Epithelial cell of prostate (primary cell): ENCODE results near the gene CLASP1.
"Not testable (repeated sequence)": the region's sequence is repeated elsewhere in the genome, so short reads cannot be mapped to it uniquely, and the experiment has no call there.

ENCODE experiments used
- DNase-seq: peaks from one replicate; pipeline ENCODE4 v3.0.0-alpha.2; 2011; ENCODE audit warnings: low read depth, low spot score
- H3K27ac ChIP-seq: fragments of 450-650 bp; 2 replicates; pipeline ENCODE4 v1.5.1; 2017; ENCODE audit warnings: mild to moderate bottlenecking

The CLASP1 gene

DNA sequence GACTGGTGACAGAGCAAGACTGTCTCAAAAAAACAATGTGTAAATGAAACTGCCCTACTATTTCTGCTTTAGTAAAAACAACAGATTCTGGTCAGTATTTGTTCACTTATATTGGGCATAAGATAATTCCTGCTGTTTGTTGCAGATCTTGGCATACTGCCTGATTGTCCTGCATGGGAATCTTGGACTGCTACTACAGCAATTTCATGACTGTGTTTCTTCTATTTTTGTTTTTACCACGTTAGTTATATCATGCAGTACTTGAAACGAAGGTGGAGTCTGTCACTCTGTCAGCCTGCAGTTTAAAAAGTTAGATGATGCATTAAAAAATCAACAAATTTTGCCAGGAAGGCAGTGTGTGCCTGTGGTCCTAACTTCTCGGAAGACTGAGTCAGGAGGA is 14.2 kb upstream of the CLASP1 start:
- H3K27ac ChIP-seq: no peak overlapping the region
- no peak for DNase-seq

DNA sequence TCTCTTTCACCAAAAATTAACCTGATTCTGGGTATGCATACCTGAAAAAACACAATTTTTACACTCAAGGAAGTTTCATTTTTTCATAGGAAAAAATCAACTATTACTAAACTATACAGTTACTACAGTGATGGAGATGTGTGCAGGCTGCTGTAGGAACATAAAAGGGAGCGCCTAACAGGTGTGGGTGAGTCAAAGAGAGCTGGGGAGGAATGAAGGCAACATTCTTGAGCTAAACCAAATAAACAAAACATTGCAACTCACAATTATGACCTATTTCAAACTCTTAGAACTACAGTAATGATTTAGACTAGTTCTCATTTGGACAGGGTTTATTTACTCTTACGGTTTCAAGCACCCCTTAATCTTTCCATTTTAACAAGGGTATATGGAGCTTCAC is 13.4 kb upstream of the CLASP1 start:
- no peak overlapping the region for H3K27ac ChIP-seq
- no peak for DNase-seq

DNA sequence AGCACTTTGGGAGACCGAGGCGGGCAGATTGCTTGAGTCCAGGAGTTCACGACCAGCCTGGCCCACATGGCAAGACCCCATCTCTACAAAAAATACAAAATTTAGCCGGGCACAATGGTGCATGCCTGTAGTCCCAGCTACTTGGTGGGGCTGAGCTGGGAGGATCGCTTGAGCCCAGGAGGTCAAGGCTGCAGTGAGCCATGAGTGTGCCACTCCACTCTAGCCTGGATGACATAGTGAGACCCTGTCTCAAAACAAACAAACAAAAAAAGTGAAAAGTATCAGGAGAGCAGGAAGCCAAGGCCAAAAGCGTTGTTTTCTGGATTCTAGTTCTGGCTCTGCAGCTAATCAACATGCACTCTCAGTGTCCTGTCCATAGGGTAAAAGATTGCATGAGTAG is 10.7 kb upstream of the CLASP1 start:
- no peak for DNase-seq
- no peak overlapping the region for H3K27ac ChIP-seq

DNA sequence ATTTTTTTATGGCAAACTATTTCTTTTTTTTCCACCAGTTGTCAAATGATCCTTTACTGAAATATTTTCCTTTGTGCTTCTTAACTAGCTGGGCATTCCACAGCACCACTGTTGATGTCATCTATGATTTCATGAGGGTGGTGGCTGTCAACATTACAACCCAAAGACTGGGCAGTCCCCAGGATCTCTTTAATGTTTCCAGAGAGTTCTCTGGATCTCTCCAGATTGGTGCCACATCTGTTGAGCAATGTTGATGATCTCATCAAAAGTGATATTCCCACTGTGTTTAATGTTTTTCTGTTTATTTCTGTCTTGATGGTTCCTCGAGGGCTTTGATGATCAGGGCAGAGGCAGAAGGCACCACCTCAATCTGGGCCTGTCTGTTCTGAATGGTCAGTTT is 9.1 kb upstream of the CLASP1 start:
- not testable (repeated sequence) for DNase-seq, H3K27ac ChIP-seq

DNA sequence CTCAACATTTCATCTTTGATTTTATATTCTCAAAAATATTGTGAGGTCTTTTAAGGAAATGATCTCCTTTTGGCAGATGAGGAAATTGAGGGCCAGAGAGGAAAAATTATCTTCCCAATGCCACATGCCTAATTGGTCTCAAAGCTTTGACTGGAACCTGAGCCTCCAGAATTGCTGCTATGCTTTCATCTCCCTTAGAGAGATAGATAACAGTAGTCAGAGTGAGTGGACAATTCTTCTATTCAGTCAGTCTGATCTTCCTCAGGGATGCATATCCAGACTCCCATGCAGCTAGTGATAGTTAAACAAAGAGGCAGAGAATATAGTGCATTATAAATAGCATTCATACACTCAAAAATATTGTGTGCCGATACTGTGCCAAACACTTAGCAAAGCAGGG is 3.8 kb upstream of the CLASP1 start:
- no peak overlapping the region for H3K27ac ChIP-seq
- no peak for DNase-seq

DNA sequence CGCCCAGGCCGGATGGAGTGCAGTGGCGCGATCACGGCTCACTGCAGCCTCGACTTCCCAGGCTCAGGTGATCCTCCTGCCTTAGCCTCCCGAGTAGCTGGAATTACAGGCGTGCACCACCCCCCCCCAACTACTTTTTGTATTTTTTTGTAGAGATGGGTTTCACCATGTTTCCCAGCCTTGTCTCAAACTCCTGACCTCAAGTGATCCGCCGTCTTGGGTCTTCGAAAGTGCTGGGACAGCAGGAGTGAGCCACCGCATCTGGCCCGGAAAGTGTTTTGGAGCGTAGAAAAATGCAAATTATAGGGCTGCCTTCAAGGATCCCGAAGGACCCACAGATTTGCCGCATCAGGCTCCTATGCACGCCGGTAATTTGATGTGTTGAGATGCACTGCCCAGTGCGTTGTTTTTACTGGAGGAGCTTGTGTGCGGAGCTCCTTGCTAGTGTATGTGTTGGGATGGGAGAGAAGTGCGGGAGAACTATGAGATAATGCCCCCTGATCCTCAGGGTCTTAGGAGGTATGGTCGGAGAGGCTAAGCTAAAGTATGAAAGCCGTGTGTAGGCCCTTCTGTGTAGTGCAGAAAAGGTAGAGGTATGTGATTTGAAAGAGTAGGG is 1.2 kb upstream of the CLASP1 start:
- peak overlapping the region; percentile 91 for H3K27ac ChIP-seq
- DNase-seq: no peak

DNA sequence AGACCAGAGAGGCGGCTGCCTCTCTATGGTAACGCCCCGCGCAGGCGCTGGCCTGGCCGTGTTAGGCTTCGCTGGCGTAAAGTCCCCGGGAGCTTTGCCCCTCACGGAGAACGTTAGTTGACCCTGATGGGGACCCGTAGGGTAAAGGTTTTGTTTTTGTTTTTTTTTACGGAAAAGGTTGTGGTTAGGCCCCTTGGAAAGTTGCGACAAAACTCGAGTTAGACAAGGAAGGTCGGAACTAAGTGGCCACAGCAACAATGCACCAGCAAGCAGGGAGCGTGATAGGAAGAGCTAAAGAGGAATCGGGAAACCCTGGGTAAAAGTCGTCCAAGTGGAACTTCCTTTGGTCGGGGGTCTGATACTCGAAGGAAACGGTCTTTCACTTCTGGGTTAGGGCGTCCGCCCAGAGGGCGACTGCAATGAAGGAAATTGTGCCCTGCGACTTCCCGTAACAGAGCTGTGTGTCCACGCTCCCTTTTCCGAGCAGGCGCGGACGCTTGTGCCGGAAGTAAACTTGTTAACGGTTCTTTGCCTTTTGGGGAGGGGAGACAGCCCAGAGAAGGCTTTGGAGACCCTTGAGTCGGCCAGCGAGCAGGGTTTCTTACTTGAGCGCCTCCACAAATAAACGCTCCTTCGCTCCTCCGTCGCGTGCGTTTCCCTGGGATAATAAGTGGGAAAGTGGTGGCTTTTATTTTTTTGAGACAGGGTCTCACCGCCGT is 493 bp upstream of the CLASP1 start:
- peak overlapping the region; percentile 91 for H3K27ac ChIP-seq
- peak; percentile 41 for DNase-seq

DNA sequence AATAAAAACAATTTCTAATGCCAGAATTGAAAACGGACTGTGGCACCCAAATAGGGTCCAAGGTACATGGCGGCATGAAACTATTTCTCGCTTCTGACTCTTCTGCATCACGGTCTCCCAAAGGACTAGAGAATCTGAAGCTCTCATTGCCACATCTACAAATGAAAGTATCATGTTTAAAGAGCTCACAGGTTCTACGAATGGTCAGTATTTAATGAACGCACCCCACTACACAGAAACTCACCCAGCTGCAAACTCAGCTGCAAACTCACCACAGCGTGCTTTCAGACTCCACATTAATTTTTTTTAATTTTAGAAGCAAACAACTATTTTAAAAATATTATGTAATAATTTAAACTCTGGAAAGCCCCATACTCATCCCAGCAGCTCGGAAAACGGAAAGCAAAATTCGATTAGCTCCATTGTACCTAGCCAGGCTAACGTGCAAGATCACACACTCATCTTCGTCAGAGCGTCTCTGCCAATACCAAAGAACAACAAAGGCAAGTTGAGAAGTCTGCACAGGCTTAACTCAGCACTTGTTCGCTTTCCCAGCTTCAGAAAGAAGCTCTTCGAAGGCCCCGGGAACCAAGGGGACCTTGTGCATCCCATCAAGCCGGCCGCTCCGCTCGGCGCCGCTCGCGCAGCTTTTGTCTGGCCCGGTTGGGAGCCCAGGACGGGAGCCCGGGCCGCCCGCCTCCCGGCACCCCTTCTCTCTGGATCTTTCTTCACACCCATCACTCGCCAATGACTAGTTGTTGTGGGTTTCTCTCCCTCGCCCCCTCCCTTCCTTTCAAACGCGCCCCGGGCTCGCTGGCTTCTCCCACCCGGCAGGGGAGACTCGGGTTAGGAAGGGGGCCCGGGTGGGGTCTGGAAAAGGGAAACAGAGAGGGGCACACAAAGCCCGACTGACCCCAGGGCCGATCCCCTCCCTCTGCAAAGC is 785 bp downstream of the CLASP1 start:
- peak overlapping the region; percentile 91 for H3K27ac ChIP-seq
- DNase-seq: no peak

DNA sequence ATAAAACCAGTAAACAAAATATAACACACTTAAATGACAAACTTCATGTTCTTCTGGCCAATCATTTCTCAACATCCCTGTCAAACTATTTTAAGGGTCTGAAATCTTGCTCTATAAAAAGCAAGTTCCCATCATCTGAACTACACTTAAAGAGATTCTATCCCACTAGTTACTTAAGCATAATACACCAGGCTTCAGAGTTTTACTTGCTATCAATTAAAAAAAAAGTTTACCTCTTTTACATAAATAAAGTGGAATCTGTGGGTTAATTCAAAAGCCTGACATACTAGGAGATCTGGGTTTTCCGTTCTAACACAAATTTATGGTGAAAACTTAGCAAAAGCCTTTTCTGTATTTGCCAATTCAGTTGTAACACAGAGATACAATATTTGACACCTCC is 1.9 kb downstream of the CLASP1 start:
- DNase-seq: no peak
- no peak overlapping the region for H3K27ac ChIP-seq

DNA sequence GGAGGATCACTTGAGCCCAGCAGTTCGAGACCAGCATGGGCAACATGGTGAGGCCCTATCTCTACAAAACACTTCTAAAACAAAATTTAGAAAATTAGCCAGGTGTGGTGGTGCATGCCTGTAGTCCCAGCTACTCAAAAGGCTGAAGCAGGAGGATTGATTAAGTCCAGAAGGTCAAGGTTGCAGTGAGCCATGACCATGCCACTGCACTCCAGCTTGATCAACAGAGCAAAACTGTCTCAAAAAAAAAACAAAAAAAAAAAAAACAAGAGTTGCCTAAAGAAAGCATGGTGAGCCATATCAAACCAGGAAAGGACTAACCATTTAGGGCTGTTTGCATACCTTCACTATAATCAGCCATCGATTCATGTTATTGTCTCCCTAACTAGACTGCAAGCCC is 4.5 kb downstream of the CLASP1 start:
- no peak overlapping the region for H3K27ac ChIP-seq
- DNase-seq: no peak

DNA sequence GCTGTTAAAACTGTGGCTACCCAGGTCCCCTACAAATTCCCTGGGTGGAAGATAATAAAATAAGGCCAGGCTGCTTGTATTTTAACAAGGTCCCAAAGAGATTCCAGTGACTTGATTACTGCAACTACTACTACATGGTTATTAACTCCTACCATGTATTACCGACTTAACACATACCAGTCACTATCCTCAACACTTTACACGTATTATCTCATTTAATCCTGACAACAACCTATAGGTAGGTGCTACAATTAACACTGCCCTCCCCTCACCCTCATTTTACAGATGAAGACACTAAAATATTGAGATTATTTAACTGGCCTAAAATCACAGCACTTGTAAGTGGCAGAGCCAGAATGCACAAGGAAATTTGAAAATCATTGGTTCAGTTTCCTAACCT is 5.4 kb downstream of the CLASP1 start:
- H3K27ac ChIP-seq: no peak overlapping the region
- DNase-seq: no peak

DNA sequence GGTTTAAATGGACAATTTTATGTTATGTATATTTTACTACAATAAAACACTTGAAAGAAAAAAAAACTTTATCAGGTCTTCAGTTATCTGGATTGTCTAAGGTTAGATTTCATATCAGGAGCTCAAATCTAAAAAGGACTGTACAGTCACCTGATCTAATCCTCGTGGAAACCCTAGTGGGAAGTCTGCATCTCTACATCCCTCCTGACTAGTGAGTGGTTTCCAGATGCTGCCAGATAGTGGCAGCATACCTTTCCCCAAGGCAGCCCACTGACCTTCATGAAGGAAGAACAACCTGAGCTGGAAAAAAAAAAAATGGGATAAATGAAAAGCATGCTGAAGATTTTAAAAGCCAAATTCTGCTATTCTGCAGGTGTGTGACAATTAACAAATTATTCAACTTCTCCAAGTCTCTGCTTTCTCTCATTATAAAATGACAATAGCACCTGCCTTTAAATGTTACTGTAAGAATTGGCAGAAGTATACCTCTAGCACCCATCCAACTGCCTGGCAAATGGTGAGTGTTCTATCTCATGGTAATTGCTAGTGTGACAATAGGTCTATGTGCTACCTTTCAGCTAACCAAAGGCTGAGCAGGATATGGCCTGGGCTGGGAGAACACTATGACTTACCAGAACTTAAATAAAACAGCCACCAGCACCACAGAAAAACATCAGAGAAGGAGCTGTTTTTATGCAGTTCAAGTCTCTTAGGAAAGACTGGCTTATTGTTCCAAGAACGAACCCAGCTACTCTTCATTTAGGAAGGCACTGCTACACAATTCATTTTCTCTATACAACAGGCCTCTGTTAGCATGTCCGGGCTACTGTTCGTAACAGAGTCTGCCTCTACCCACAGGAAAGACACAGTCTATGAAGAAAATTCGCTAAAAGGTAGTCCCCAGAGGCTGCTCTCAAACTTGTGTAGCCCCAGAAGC is 8.6 kb downstream of the CLASP1 start:
- H3K27ac ChIP-seq: peak overlapping the region; percentile 8
- DNase-seq: no peak

DNA sequence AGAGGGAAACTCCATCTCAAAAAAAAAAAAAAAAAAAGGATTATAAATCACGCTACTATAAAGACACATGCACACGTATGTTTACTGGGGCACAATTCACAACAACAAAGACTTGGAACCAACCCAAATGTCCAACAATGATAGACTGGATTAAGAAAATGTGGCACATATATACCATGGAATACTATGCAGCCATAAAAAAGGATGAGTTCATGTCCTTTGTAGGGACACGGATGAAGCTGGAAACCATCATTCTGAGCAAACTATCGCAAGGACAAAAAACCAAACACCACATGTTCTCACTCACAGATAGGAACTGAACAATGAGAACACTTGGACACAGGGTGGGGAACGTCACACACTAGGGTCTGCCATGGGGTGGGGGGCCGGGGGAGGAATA is 9.4 kb downstream of the CLASP1 start:
- DNase-seq, H3K27ac ChIP-seq: not testable (repeated sequence)

DNA sequence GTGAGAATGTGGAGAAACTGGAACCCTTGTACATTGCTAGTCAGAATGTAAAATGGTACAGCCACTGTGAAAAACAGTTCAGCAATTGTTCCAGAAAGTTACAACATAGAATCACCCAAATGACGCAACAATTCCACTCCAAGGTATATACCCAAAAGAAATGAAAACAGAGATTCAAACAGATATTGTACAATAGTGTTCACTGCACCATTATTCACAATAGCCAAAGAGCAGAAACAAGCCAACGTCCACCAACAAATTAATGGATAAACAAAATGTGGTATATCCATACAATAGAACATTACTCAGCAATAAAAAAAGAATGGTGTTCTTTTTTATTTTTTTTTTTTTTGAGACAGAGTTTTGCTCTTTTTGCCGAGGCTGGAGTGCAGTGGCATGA is 10.9 kb downstream of the CLASP1 start:
- H3K27ac ChIP-seq: peak overlapping the region; percentile 21
- DNase-seq: no peak

DNA sequence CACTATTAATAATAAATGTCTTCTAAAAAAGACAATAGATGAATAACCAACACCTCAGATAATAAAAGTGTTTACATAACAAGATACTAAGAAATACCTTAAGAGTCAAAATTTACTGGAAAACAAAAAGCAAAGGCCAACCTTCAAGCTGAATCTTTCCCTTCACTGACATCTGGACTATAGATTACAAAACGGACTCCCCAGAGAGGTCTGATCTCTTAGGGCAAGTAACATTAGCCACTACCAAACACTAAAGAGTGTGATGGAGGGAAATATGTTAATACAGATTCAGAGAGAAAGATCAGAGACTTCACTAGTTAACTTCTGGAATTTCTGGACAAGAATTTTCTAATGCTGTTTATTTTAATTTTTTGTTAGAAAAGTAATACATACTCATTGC is 13.9 kb downstream of the CLASP1 start:
- peak overlapping the region; percentile 91 for H3K27ac ChIP-seq
- DNase-seq: no peak

DNA sequence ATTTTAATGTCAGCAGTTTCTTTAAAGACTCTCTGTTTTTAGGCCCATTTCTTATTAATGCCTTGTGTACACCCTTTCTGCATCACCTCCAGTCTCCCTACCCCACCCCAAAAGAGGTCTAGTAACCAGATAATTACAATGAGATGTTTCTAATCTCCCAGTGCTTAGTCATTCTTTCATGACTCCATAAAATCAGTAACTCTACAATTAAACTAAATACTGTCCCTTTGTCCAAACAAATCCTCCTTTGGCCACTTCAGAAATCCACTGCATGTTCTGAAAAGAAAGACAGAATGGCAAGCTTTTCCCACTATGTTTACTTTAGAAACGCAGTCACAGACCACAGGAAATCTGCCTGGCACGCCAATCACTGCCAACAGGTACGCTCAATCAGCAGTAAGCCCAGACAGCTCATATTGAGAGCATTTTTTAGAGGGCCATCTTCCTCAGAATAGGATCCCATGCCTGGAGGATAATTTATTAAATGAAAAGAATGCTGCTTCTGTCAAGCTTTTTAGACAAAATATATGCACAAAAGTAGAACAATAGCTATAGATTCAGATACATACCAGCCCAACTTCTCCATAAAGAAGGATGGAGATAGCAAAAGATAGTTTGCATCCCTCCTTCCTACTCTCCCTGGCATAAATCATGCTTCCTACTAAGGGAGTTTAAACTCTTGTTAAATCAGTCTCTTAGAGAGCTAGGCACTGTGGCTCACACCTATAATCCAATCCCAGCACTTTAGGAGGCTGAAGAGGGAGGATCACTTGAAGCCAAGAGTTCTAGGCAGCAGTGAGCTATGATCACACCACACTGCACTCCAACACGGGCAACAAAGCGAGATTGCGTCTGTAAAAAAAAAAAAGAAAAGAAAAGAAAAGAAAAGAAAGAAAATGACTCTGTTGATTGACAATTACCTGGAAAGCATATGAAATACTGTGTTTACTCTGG is 14.6 kb downstream of the CLASP1 start:
- no peak for DNase-seq
- H3K27ac ChIP-seq: peak overlapping the region; percentile 91

DNA sequence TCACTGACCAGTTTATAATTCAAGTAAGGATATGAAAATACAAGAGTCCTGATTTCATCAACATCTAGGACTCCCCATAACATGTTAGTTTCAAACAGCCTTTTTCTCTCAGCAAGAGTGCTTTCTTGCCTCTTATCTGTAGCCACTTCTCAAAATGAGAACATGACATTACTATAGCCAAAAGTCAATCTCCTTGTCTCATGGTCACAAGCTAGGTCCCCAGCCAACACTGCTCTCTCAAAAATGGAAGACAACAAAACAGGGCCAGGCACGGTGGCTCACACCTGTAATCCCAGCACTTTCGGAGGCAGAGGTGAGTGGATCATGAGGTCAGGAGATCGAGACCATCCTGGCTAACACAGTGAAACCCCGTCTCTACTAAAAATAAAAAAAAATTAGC is 15.8 kb downstream of the CLASP1 start:
- no peak for DNase-seq
- peak overlapping the region; percentile 91 for H3K27ac ChIP-seq

DNA sequence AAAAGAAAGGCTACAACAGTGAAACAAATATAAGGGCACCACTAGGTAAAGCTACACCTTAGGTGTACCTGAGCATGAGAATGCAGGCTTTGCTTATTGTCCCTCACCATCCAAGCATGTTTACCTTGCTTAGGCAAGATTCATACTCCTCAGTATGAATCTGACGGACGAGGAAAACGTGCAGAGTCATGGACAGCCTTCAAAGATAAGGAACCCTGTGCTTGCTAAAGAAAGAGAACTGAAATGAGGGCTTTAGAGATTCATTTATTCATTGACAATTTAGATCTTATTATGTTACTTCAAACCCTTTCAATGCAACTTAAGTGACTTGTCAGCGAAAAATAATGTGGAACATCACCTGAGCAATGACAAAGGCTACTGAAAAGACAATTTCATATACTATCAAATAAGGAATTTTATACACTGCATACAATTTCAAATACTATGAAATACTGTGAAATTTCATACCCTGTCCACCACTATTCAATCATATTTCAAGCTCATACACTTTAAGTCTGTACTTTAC is 21.7 kb downstream of the CLASP1 start:
- DNase-seq: no peak
- no peak overlapping the region for H3K27ac ChIP-seq
